Measurements from ENCODE around the gene FMNL2.

DNA sequence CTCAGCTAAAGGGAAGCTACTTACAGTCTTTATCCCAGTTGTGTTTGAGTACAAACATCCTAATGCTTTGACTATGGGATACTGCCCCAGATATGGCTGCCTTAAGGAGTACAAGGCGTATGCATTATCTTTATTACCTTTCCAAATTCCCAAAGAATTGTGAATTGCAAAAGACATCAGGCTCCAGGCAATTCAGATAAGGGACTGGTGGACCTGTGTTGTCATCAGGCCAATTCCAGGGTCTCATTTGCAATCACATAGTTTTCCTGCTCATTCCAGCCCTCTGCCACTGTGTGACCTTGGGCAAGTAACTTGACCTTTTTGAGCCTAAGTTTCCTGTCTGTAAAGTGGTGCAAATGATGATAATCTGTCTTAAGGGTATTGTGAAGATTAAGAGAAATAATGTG, 137.5 kb downstream of the FMNL2 start:
- no peak for TF ChIP-seq CTCF (IDR thresholded peaks at IDR 0.05 in 2 of 3, conservative IDR thresholded peaks at IDR 0.05 in 1 of 3; ENCODE audit: borderline replicate concordance in 1 of 3, insufficient read depth in 1 of 3, low read depth in 2 of 3, low read length in 2 of 3)
- no peak for TF ChIP-seq POLR2A (IDR thresholded peaks at IDR 0.05; ENCODE audit: borderline replicate concordance, extremely low read depth, insufficient read depth, insufficient read length)
- no peak for TF ChIP-seq POLR2AphosphoS5 (IDR thresholded peaks at IDR 0.05; ENCODE audit: low read depth, low read length)
- TF ChIP-seq, protein P1, sequence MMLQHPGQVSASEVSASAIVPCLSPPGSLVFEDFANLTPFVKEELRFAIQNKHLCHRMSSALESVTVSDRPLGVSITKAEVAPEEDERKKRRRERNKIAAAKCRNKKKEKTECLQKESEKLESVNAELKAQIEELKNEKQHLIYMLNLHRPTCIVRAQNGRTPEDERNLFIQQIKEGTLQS (IDR thresholded peaks at IDR 0.05), result no peak

All from HCT116 (cell line).